Measurements from ENCODE around the gene MBTD1. TPM values are rescaled to one million over a fixed set of nuclear protein-coding genes. Genes with fewer than 3 reads are reported as not detected.
"Not testable (repeated sequence)": the region's sequence is repeated elsewhere in the genome, so short reads cannot be mapped to it uniquely, and the experiment has no call there.

The MBTD1 gene
- total RNA-seq, 1 donor from 2014 or later = 6.0 TPM

DNA sequence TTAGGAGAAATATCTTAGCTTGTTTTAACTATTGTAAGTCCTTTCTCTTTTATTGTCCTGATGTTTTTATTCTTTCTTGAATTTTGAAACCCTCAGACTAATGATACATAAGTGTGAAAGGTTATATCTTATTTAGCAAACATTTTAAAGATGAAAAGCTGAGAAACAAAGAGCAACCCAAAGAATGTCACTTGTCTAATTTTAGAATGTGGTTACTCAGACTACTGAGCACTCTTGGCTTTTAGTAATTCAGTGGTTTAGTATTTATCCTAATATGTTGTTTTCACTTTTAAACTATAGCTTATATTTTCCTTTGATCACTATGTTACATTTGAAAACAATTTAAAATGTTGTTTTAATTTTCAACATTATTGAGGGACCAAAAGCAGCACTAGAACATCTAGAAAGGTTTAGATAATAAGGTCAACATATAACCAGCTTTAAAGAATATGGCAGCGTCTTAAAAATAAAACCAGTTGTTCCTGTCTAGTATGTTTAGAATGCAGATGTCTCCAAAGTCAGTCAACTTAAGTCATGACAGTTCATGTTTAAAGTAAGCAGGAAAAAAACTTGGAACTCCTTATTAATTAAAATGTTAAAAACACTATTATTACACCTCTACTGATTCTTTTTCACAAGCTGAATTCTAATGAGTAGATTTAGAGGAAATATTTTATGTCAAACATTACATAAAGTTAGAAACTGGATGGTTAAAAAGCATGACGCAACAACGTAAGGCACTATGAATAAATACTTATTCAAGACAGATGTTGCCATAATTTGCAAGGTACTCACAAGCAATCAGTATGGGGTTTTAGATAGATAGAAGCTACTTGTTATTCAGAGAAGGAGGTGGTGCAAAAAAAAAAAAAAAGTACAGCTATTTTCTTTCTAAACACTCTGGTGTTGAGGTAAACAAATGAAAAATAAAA lies 2.4 kb downstream of the MBTD1 start:
- no peak for ATAC-seq
- intact Hi-C loops (cut with DNase I) = no loop called here
- no peak for DNase-seq (ENCODE audit: missing footprints)

DNA sequence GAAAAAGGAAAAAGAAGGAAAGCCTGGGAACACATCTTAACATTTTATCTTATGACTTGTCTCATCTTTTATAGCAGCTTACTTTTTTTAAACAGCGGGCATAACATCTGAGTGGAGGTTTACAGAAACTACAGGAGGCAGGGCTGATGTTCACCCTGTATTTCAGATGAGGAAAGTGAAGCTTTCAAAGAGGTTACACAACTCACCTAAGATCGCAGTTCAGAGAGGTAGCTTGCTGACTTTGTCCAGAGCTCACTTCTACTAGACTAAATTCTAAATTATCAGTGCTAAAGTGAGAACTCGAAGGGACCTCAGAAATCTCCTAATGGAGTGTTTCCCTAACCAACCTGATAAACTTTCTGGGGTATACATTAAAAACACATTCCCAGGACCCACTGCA lies 3.7 kb downstream of the MBTD1 start:
- no peak for DNase-seq (ENCODE audit: missing footprints)
- ATAC-seq = no peak
- intact Hi-C loops (cut with DNase I) = no loop called here

DNA sequence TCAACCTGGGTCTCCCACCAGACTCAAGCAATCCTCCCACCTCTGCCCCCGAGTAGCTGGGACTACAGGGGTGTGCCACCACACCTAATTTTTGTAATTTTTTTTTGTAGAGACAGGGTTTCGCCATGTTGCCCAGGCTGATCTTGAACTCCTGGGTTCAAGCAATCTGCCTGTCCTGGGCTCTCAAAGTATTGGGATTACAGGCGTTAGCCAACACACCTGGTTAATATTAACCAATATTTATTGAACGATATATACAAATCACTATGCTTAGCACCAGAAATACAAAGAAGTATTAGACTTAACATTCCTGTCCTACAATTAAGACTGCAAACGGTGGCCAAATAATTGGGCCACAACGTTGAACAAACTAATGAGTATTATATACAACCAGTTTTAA lies 4.2 kb downstream of the MBTD1 start:
- ATAC-seq (no peak), DNase-seq (ENCODE audit: missing footprints) (no peak)
- intact Hi-C loops (cut with DNase I) = no loop called here

DNA sequence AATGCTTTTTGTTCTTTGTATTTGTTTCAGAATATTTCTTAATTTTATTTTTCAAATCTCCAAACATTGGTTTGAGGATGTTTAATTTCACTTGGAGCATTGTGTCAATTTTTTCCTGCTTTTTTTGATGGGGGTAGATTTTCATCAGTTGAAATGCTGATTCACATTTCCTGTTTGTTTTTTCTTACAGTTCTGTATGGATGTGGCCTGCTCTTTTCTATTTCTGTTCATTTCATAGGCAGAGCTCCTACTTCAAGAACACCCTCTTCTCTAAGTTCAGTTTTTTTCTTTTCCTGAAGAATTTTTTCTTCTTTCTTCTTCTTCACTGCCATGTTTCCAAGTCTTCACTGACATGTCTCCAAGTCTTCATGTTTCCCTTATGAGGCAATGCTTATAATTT lies 8.8 kb downstream of the MBTD1 start:
- intact Hi-C loops (cut with DNase I) = no loop called here
- no peak for ATAC-seq
- DNase-seq (ENCODE audit: missing footprints) = no peak

DNA sequence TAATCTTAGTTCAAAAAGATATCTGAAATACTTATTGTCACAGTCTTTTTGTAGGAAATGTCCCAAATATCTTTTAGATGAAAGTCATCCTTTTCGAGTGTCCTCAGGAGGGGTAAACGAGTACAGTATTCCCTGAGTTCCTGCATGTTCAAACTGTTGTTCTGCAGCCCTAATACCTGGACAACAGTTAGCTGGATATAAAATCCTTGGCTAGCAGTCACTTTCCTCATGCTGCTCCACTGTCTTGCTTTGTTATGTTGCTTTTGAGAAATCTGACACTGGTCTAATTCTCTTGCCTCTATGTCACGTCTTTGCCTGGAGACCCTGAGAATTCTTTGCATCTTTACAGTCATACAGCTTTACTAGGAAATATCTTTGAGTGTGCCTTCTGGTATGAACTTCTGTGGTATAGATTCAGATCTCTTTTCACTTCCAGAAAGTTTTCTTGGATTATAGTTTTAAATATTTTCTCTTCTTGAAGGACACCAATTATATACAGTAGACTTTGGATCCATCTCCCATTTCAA lies 9.5 kb downstream of the MBTD1 start:
- no peak for DNase-seq (ENCODE audit: missing footprints)
- intact Hi-C loops (cut with DNase I) = no loop called here
- no peak for ATAC-seq

DNA sequence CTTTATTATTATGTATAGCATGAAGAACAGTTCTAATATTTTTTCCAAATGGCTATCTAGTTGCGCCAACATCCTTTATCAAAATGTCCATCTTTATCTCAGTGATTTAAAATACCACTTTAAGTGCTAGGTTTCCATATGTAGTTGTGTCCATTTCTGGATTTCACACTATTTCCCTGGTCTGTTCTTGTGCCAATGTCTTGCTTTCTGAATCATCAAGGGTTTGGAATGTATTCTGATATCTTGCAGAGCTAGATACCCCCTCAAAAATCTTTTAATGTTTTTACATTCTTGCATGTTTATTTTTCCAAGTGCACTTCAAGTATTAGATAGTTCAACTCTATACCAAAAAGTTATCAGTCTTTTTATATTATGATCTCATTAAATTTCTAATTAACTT lies 14.3 kb downstream of the MBTD1 start:
- intact Hi-C loops (cut with DNase I) = no loop called here
- ATAC-seq = no peak
- no peak for DNase-seq (ENCODE audit: missing footprints)

DNA sequence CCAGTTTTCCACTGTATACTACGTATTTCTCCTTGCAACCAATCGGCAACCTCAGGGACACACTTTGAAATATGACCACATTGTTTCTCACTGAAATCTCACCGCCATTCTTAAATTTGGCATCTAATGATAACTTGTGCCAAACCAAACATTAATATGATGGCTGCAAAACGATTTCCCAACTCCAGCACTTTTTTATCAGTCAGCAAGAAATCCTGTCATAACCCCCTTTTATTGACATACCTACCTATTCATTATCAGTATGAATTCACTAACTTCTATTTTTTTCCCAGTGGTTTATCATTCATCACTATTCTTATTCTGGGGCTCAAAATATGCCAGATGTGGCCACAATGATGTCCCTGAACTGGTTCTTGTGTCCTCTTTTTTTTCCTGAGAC lies 15.8 kb downstream of the MBTD1 start:
- ATAC-seq (no peak), DNase-seq (ENCODE audit: missing footprints) (no peak)
- intact Hi-C loops (cut with DNase I) = no loop called here

DNA sequence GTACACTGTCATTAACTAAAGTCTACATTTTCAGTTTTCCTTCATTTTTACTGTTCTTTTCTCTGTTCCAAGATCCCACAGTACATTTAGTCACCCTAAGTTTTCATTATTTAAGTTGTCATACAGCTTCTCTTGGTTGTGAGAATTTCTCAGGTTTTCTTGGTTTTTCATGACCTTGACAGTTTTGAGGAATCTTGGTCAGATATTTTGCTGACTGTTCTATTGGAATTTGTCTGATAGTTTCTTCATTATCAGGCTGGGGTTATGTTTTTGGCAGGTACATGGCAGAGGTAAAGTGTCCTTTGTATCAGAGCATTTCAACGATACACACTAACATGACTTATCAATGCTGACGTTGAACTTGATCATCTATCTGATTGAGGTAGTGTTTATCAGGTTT lies 19.6 kb downstream of the MBTD1 start:
- DNase-seq (ENCODE audit: missing footprints) = no peak
- intact Hi-C loops (cut with DNase I) = no loop called here
- no peak for ATAC-seq

DNA sequence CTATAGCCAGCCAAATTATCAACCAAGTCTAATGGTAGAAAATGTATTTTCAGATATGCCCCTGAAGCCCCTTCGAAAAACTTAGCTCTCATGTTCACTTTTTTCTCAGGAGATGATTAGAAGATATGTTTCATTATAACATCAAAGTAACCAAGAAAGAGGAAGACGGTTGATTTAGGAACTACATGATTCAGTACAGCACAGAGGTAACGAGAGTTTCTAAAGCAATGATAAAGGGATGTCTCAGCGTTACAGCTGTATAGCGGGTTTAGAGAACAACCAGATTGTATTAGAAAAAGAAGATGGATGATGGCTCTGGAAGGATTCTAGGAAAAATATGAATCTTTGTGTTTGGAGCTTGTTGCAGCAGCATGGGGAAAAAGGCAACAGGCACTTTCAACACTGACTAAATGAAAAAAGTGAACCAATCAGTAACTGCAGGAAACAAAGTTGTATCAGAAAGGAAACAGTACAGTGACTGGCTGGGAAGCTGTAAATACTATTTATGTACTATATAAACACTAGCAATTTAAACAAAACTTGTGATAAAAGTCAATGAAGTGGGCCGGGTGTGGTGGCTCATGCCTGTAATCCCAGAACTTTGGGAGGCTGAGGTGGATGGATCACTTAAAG lies 21.5 kb downstream of the MBTD1 start:
- no peak for ATAC-seq
- no peak for DNase-seq (ENCODE audit: missing footprints)
- intact Hi-C loops (cut with DNase I) = no loop called here

DNA sequence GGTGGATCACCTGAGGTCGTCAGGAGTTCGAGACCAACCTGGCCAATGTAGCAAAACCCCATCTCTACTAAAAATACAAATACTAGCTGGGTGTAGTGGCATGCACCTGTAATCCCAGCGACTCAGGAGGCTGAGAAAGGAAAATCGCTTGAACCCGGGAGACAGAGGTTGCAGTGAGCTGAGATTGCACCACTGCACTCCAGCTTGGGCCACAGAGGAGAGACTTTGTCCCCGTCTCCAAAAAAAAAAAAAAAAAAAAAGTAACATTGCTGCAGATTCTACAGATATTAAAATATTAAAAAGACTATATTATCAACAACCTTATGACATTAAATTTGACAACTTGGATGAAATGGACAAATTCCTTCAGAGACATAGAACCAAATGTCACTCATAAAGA lies 25.7 kb downstream of the MBTD1 start:
- DNase-seq (ENCODE audit: missing footprints) (no peak), ATAC-seq (no peak)
- intact Hi-C loops (cut with DNase I) = no loop called here

DNA sequence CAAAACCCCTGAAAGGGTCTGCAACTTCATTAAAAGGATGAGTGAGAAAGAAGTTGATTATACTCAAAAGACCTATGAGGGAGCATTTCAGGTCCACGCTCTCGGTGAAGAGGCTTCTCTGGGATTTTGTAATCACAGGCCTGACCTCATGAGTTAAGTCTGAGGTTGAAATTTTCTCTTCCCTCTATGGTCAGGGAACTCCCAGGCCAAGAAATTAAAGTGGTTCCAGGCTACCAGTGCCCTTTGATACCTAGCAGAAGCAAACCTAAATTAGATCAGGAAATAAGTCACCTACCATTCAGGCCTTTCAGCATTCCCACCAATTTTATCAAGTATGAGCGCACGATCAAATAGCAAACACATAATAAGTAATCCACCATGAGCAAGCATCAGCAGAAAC lies 27.9 kb downstream of the MBTD1 start:
- intact Hi-C loops (cut with DNase I) = no loop called here
- no peak for ATAC-seq
- DNase-seq (ENCODE audit: missing footprints) = no peak

DNA sequence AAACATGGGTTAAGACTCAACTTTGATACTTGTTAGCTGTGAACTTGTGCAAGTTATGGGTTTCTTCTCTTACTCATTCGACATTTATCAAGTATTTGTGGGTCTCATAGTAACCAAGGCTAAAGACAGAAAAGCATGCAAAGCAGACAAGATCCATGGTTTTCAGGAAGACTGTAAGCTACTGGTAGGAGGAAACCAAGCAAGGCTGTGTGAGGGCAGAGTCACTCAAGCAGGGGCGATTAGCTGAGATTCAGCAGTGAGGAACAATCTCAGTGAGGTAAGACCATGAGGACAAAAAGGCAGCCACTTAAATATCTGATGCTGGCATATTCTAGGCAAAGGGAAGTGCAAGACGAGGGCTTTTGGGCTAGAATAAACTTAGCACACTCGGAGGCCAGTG lies 29.5 kb downstream of the MBTD1 start:
- intact Hi-C loops (cut with DNase I) = no loop called here
- ATAC-seq = no peak

DNA sequence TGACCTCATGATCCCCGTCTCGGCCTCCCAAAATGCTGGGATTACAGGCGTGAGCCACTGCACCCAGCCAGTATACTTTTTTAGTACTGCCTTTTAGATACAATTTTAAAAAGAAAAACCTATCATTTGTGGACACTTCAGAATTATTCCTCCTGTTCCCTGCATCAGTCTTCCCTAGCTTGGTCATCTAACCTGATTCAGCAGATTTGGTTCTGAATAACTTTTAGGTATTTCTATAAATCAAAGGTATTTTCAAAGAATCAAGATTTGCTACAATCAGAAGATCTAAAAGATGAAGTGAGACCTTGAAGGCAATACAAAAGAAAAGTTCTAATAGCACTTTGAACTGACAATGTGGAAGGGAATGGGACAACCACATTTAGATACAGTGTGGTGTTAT lies 30.0 kb downstream of the MBTD1 start:
- intact Hi-C loops (cut with DNase I) = no loop called here
- ATAC-seq (no peak), DNase-seq (ENCODE audit: missing footprints) (no peak)

More for the DNA sequence above, 29.5 kb downstream of the MBTD1 start:
- DNase-seq (ENCODE audit: missing footprints) = no peak

DNA sequence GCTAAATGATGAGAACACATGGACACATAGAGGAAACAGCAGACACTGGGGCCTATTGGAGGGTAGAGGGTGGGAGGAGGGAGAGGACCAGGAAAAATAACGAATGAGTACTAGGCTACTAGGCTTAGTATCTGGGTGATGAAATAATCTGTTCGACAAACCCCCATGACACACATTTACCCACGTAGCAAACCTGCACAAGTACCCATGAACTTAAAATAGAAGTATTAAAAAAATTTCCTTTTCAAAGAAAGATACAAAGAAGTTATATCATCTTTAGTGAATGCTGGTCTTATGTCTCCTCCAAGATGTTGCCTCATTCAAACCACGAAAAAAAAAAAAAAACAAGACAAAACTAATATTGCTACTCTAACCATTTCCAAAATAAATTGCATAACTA lies 31.7 kb downstream of the MBTD1 start:
- intact Hi-C loops (cut with DNase I) = no loop called here
- ATAC-seq (no peak), DNase-seq (ENCODE audit: missing footprints) (no peak)

DNA sequence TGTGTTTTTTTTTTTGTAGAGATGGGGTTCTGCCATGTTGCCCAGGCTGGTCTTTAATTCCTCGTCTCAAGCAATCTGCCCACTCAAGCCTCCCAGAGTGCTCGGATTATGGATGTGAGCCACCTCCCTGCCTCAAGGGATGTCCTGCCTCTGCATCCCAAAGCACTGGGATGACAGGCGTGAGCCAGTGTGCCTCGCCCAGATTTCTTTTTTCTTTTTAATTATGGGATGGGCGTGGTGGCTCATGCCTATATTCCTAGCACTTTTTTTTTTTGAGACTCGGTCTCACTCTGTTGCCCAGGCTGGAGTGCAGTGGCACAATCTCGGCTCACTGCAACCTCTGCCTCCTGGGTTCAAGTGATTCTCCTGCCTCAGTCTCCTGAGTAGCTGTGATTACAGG lies 34.3 kb downstream of the MBTD1 start:
- DNase-seq (ENCODE audit: missing footprints); intact Hi-C loops (cut with DNase I); ATAC-seq: not testable (repeated sequence)

DNA sequence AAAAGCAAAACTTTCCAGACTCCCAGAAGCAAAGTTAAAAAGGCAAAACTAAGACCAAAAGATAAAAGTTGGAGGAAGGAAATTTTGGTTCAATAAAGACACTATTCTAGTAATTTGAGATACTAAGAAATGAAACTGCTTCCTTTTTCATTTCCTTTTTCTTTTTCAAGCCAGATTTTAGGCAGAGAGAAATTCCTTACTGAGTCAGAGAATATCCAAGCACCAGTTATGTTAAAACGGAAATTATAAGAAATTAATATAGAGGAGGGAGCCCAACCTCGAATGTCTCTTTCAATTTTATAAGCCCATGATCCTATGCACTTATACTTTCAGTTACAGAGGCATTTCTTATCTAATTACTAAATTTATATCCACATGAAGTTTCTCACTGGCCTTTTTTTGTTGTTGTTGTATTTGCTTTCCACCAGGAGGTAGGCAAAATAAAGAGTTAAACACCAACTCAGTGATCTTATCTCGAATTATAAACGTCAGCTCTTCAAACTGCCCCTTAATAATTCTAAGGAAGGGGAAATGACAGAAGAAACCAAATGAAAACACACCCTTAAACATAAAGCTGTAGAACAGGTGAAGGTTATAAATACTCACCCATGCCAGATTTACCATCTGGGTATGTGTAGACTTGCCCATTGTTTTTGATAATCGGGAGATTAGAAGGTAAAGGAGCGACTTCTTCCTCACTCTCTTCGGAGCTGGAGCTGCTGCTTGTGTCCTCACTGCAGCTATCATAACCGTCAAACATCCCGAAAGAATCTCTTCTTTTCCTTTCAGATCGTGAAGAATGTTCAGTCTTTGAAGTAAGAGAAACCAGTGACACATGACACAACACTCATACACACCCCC lies 35.2 kb downstream of the MBTD1 start:
- intact Hi-C loops (cut with DNase I) = no loop called here
- DNase-seq (ENCODE audit: missing footprints) (no peak), ATAC-seq (no peak)

DNA sequence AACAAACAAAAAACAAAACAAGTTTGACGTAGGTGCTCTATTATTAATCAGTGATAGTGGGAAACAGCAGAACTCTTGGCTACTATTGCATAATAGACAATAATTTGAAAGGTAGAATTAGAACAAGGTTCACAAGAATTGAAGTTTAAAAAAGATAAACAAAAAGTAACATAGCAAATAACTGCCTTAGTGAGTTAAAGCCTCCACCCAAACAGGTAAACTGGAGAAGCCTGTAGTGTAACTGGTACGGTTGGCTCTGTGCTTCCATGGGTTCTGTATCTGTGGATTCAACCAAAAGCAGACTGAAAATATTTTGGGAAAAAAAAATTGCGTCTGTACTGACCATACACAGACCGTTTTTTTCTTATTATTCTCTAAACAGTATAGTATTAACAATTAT lies 38.5 kb downstream of the MBTD1 start:
- no peak for ATAC-seq
- intact Hi-C loops (cut with DNase I) = no loop called here
- DNase-seq (ENCODE audit: missing footprints) = no peak

DNA sequence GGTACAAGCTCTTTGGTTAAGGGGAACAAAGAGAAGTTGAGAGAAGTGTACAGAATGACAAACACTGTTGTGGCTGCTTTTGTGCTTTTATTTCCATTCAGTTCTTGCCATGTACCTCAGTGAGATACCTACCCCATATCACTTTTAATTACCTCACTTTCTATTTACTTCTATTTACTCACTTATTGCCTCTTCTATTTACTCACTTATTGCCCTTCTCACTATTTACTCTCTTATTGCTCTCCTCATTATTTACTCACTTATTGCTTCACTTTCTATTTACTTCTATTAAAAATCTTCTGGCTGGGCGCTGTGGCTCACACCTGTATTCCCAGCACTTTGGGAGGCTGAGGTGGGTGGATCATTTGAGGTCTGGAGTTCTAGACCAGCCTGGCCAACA lies 41.9 kb downstream of the MBTD1 start:
- DNase-seq (ENCODE audit: missing footprints) (no peak), ATAC-seq (no peak)
- intact Hi-C loops (cut with DNase I) = no loop called here

DNA sequence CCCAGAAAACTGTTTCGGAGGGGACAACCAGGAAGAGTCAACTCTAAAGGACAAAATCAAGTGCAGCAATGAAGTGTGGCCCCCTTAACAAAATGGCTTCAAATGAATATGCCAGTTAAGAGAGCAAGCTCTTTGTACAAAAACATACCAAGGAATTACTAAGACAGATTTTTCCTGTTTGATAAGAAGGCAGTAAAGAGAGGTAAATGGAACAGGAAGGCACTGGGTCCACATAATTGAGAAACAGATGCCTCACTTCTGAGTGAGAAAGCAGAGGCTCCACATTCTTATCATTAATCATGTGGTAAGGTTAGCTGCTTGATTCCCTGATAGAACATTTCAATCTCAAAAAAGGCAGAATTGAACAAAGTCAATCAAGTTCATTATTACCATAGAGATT lies 44.9 kb downstream of the MBTD1 start:
- no peak for ATAC-seq
- intact Hi-C loops (cut with DNase I) = no loop called here

More for the DNA sequence above, 44.9 kb downstream of the MBTD1 start:
- no peak for DNase-seq (ENCODE audit: missing footprints)
